Activated T-cell treated with anti-CD3 and anti-CD28 coated beads for 1 hour (primary cell): Measurements from ENCODE around the gene C8G.

Source experiments
- DNase-seq: peaks from one replicate; pipeline ENCODE4 v3.0.0-alpha.2; 2020; ENCODE audit warnings: low read depth

C8G gene

GRCh38 chr9:136941231-136942111, 3.6 kb upstream of the C8G start:
- no peak for DNase-seq

DNA sequence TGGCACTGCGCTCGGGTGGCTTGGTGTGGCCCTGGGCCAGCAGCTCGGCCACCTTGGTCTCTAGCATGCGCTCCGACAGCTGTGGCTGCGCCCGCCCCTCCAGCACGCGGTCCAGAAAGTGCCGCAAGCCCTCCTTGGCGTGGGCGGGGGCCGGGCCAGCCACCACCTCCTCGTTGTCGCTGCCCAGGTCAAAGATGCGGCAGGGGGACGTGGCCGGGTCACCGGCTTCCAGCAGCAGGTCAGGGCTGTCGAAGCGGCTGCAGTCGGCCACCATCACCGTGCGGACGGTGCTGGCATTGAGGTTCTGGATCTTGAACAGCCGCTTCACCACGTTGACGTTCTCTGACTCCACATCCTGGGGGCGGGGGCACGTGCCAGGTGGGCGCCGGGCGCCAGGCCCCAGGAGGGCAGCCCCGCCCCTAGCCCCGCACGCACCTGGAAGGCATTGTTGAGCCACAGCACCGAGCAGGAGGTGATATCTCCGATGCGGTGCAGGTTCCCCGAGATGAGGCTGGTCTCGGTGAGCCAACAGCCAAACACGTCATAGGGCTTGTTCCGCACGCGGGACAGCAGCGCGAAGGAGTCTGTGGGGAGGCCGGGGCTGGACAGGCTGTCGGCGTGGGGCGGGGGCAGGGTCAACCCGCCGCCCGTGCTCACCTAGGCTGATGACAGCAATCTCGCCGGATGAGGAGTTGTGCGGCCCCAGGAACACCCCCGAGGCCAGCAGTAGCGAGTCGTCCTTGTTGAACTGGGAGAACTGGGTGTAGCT, 2.7 kb upstream of the C8G start:
- no peak for DNase-seq

- DNase-seq = no peak
Measured at GRCh38 chr9:136942881-136943230, 2.2 kb upstream of the C8G start.

GRCh38 chr9:136943291-136944211, 1.5 kb upstream of the C8G start:
- DNase-seq = peak; percentile 21

- DNase-seq = no peak
Measured at GRCh38 chr9:136944212-136944518, 878 bp upstream of the C8G start.

GRCh38 chr9:136945333-136946227, 537 bp downstream of the C8G start:
- no peak for DNase-seq

DNA sequence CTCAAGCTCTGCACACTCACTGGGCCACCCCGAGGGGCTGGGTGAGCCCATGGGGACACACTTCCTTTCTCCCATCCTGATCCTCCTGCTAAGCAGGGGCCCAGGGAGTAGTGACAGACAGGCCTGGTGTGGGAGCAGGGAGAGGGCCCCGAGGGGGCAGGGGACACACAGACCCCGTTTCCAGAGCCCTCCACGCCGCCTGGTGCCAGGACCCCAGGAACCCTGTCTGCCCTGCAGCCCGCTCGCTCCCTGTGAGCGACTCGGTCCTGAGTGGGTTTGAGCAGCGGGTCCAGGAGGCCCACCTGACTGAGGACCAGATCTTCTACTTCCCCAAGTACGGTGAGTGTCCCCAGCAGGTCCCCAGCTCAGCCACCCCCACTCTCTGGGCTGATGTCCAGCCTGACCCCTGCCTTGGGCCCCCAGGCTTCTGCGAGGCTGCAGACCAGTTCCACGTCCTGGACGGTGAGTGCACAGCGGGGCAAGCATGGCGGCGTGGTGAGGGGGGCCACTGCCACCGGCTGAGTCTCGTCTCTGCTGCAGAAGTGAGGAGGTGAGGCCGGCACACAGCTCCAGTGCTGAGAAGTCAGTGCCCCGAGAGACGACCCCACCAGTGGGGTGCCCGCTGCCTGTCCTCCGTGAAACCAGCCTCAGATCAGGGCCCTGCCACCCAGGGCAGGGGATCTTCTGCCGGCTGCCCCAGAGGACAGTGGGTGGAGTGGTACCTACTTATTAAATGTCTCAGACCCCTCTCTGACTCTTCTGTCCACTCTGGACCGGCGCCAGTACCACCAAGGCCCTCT, 1.4 kb downstream of the C8G start:
- DNase-seq = no peak

DNA sequence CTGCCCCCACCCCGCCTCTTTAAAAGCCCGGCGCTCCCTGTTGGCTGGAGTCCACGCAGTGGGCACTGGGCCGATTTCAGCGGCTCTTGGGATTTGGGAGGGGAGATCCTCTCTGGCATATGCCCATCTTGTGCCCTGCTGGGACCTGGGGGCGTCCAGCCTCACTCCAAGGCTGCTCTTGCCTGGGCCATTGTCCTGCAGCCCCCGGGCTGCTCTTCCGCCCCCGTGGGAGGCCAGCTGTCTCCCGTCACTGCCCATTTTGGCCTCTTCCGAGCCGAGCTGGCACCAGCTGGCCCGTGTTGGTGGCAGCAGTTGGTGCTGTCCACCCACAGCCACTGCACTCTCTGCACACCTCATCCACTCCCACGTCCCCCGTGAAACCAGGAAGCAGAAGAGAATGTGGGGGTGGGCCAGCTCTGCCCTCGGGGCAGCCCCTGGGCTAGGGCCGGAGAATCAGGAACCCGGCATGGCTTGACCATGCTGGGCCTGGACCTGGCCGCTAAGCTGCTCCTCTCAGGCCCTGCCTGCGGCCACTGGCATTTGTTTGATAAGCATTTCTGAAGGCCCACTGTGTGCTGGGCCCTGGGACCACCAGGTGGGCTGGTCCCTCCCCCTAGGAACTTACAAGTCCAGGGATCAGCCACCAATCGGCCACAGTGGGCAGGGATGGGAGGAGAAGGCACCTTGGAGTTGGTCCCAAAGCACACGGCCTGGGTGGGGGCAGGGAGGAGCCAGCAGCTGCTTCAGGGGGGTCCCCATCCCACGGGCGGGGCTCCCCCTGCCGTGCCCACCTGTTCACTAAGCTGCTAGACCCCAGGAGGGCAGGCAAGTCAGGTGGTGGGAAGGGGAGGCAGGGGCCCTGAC, 2.2 kb downstream of the C8G start:
- DNase-seq = no peak

GRCh38 chr9:136947955-136948510, 3.0 kb downstream of the C8G start:
- DNase-seq = no peak

DNA sequence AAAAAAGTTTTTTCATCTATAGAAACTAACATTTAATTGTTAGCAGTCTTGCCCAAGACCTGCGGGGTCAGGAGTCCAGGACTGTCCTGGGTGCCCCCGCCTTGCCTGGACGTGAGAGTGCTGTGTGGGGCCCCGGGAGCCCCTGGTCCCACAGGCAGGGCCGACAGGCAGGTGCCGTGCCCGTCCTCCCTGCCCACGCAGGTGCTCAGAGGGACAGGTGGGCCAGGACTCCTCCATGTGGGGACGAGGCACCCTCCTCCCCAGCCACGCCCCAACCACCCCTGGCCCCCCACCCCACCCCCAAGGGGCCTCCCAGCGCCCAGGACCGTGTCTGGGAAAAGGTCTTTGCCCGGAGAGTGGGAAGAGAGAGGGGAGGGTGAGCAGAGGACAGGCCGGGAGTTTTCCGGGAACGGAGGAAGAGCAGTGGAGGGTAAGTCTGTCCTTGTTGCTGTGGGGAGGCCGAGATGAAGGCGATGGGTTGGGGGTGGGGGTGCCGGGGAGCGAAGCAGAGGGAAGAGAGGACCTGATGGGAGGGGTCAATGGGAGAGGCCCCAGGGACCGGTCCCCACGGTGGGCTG, 4.3 kb downstream of the C8G start:
- DNase-seq = no peak

DNA sequence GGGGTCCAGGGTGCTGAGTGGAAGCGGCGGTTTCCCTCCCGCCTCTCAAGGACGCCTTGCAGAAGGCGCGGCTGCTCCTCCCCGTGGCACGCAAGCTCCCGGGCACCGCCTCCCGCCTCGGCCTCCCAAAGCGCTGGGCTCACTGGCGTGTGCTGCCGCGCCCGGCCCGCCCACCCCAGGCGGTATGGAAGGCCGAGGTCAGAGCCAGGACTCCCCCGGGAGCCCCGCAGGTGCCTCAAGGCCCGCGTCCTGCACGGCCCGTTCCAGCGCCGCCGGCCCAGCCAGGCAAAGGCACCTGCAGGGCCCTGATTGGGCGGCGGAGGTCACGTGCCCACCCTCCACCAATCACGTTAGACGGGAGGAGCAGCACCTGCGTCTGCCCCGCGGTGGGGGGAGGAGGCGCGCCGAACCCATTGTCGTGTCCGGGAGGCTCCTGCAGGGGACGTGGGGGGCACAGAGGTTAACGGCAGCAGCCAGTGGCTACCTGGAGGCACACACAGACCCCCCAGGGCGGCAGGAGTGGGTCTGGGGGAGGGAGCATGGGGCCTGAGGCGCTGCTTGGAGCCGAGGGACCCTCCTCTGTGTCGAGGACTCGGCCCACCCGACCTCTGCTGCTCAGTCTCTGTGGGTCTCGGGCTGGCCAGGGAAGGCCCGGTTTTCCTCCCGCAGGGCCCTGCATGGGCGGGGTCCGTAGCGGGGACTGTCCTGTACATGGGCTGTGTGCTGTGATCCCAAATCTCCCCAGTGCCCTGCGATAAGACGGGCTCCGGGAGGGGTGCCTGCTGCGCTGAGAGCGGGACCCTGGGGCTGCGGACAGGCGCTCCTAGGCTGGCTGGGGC, 5.0 kb downstream of the C8G start:
- DNase-seq = peak; percentile 95

DNA sequence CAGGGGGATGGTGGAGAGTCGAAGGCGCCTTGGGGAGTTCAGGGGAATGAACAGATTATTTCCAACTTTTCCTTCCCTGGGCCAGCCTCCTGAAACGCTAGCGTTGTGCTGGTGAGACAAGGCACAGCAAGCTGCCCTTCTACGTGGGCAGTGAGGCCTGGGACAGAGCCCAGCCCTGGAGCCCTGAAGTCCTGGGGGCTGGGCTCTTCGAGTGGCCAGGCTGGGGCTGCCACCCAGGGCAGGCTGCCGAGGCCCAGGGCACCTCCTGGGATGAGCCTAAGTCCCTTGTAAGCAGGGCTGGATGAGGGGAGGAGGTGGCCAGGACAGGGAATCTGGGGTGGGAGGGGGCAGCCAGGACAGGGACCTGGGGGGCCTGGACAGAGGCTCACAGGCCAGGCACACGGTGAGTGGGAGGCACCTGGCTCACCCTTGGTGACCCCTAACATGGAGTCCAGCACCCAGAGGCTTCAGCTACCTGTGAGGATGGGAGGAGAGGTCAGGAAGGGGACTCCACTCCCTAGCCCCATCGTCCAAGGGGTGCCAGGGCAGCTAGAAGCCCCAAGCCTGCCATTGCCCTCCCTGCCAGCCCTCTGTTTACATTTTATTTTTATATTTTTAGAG, 5.7 kb downstream of the C8G start:
- DNase-seq = no peak

DNA sequence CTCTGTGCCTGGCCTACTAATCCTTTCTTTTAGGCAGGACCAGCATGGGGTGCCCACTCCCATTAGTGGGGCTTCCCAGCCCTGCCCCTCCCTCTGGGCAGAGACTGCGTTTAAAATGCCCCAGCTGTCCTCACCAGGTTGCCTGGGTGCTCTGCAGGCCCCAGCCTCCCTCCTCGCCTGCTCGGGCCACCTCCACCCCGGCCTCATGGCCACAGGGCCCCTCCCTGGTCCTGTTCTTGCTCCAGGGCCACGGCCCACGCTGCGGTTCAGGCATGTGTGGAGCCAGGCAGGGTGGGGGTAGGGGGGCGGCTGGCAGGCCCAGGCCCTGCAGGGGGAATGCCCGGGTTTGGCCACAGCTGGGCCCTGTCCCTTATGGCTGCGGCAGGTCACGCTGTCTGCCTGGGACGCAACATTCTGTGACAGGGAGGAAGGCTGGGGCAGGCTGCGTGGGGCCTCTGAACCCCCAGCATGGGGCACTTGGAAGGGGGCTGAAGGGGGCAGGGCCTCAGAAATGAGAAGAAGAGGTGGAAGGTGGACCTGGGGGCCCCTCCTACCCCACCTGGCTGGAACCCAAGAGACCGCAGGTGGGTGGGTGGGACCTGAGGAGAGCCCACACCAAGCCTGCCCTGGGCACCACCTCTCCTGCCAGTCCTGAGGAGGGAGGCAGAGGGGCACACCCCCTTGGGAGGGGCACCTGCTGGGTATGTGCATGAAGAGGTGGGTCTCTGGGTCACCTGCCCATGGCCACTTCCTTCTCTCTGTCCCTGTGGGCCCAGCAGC, 6.7 kb downstream of the C8G start, which contains the start of gene LCN12:
LCN12 (plus strand) TSS at position 733 of the 780 bp plus-strand sequence. CDS start 55 bp downstream, outside the sequence.
- no peak for DNase-seq

- DNase-seq = no peak
Measured at GRCh38 chr9:136952321-136952850, 7.3 kb downstream of the C8G start.

DNA sequence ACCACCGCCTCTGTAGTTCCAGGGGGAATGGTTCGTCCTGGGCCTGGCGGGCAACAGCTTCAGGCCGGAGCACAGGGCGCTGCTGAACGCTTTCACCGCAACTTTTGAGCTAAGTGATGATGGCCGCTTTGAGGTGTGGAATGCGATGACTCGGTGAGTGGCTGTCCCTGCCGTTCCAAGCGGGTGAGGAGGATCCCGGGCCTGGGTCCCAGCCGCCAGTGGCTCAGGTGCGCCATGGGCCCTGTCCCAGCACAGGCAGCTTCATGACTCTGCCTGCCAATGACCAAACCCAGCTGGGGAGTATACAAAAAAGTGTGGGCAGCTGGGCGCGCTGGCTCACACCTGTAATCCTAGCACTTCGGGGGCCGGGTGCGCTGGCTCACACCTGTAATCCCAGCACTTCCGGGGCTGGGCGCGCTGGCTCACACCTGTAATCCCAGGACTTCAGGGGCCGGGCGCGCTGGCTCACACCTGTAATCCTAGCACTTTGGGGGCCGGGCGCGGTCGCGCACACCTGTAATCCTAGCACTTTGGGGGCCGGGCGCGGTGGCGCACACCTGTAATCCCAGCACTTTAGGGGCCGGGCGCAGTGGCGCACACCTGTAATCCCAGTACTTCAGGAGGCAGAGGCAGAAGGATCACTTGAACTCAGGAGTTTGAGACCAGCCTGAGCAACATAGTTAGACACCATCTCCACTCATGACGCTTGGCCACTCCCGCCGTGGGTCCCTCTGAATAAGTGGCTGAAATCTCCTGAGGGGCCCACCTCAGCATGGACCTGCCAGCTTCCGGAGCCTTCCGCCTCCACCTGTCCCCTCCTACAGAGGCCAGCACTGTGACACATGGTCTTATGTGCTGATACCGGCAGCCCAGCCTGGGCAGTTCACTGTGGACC, 8.1 kb downstream of the C8G start:
- DNase-seq = no peak
